ENCODE measurements around the gene LUZP4.
"Not testable (repeated sequence)": the region's sequence is repeated elsewhere in the genome, so short reads cannot be mapped to it uniquely, and the experiment has no call there.

LUZP4 gene

DNA sequence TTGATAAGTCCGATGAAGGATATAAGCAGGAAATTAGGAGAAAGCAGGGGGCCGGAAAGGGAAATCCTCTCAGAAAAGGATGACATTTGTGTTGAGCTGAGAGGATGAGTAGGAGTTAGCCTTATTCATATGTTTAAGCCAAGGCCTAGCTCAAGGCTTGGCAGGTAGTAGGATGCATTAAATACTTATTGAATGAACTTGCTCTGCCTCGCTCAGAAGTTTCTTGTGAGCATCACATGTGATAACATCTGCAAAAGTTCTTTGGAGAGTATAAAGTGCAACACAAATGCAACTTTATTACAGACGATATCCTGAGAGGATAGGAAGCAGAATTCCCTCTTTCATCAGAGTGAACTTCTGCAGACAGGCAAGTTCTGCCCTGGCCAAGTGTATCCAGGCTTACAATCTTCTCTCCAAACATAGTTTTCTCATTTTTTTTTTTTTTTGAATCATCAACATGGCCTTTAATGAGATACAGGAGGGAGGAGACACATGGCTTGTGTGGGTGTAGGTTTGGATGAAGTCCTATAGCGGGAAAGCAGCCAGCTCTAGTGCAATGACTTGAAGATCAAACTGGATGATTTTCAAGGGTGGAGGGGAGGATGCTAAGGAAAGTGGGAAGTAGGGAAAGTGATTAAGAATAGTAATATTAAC, 48.1 kb downstream of the LUZP4 start:
- no peak for DNase-seq (ENCODE audit: low read depth)

DNA sequence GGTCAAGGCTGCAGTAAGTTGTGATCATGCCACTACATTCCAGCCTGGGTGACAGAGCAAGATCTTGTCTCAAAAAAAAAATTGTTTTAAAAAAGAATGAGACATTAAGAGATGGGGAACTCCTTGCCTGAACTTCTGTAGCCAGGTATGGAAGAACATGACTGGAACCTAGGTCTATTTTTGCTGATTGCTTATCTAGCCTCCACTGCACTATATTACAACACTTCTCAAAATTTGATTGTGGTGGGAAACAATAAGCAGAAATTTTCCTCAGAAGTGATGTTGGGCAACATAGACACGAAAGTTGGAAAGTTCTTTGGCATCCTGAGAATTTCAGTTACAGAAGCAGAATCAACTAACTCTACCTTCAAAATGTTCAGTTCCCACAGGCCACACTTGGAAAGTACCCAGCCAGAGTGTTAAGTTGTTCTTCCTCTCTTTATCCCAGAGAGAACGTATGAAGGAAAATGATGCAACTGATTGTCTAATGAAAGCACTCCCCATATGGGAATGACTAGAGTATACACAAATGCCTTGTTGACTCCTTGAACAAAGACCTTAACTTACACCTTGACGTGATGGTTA, 50.0 kb downstream of the LUZP4 start:
- DNase-seq (ENCODE audit: low read depth) = no peak

DNA sequence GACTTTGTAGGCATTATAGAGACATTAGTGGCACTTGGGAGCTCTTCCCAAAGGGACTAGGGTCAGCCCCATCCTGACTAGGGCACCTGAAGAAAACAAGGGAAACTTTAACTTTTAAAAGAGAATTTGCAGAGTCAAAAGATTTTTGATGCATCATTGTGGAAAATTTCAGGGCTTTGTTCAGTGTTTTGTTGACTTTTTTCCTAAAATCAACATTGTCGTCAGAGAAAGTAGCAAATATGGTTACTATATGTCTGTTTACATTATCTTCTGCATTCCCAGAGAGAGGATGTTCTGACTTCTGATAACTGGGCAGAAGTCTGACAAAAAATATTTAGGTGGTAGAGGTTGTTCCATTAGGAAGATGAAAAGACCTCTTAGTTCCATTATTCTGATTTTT, 51.9 kb downstream of the LUZP4 start:
- DNase-seq (ENCODE audit: low read depth) = no peak

- DNase-seq (ENCODE audit: low read depth) = no peak
These were observed 55.5 kb downstream of the LUZP4 start for GRCh38 chrX:115344885-115345614.

DNA sequence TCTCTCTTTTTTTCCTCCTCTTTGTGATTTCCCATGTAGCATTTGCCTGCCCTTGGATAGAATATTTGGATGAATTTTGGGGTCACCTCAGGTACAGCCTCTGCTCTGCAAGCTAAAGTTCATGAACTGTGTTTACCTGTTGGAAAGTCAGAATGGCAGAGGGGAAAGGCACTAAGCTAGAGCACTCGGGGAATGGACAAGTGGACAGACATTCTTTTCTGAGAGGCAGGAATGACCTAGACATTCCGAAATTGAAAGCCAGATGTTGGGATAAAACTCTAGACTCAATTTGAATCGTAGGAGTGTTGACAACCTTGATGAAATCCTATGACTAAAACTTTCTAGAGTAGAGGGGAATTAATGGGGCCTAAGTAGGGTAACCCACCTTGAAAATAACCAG, 56.1 kb downstream of the LUZP4 start:
- DNase-seq (ENCODE audit: low read depth) = no peak

DNA sequence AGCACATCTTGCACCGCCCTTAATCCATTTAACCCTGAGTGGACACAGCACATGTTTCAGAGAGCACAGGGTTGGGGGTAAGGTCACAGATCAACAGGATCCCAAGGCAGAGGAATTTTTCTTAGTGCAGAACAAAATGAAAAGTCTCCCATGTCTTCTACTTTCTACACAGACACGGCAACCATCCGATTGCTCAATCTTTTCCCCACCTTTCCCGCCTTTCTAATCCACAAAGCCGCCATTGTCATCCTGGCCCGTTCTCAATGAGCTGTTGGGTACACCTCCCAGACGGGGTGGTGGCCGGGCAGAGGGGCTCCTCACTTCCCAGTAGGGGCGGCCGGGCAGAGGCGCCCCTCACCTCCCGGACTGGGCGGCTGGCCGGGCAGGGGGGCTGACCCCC, 57.2 kb downstream of the LUZP4 start:
- not testable (repeated sequence) for DNase-seq (ENCODE audit: low read depth)

- DNase-seq (ENCODE audit: low read depth) = no peak
These were observed 59.1 kb downstream of the LUZP4 start for GRCh38 chrX:115348446-115349225.

GRCh38 chrX:115350711-115351381, 61.3 kb downstream of the LUZP4 start:
- no peak for DNase-seq (ENCODE audit: low read depth)

GRCh38 chrX:115356369-115356768, 66.9 kb downstream of the LUZP4 start:
- no peak for DNase-seq (ENCODE audit: low read depth)

All from activated T-helper 9 cell treated with anti-CD3 and anti-CD28 coated beads, Interleukin-2, amount 50 U/mL, for 16 hours (primary cell).